Right lobe of liver (tissue), 6 donors: Measurements from ENCODE around the gene TNFRSF1B. TPM values are rescaled to one million over a fixed set of nuclear protein-coding genes. Genes with fewer than 3 reads are reported as not detected.

Experiments
- ATAC-seq, 4 donors: fragments of 200-7000 bp; cut with Tn5 transposase; one replicate each; pipeline ENCODE4 v1.9.1; 2020; ENCODE audit warnings: mild to moderate bottlenecking in 4 of 4, moderate library complexity in 4 of 4
- DNase-seq, 3 donors: peaks; one replicate each; pipeline ENCODE4 v3.0.0-alpha.2; 2020
- H3K27ac ChIP-seq, 3 donors: fragments of 200-600 bp; one replicate each; pipeline ENCODE4 v1.8.0; 2022
- H3K27me3 ChIP-seq, 2 donors: fragments of 200-600 bp; one replicate each; pipeline ENCODE4 v1.8.0; 2022
- H3K36me3 ChIP-seq, 4 donors: fragments of 200-600 bp; sonication (generic) in 1 of 4; one replicate each; pipeline versions ENCODE4 v1.5.1 to v1.8.0; 2017 to 2022; ENCODE audit warnings: control low read depth in 1 of 4
- H3K4me1 ChIP-seq, 4 donors: fragments of 200-600 bp; sonication (generic) in 1 of 4; one replicate each; pipeline versions ENCODE4 v1.5.1 to v1.8.0; 2017 to 2022; ENCODE audit warnings: control low read depth in 1 of 4
- H3K4me3 ChIP-seq, 3 donors: fragments of 200-600 bp; one replicate each; pipeline ENCODE4 v1.8.0; 2022
- H3K9me3 ChIP-seq, 4 donors: fragments of 200-600 bp; sonication (generic) in 1 of 4; one replicate each; pipeline versions ENCODE4 v1.5.1 to v1.8.0; 2017 to 2022; ENCODE audit warnings: control low read depth in 1 of 4
- POLR2A ChIP-seq: fragments of 450-650 bp; IDR thresholded peaks from one replicate; pipeline ENCODE4 v1.6.1; 2017; ENCODE audit warnings: antibody characterized with exemption, mild to moderate bottlenecking
- WGBS: methylation state at CpG from one replicate; pipeline ENCODE4 v1.1.6; 2018; ENCODE audit warnings: low coverage, low lambda C conversion rate; ENCODE audit not compliant: insufficient coverage; ENCODE audit errors: missing lambda C conversion rate; 5-methylcytosine and 5-hydroxymethylcytosine counted together
- intact Hi-C, 2 donors: fragments of 100-400 bp; cut with DNase I; formaldehyde crosslinking; loops; one replicate each; pipeline versions ENCODE4 v1.11.2 to v1.14.1; 2022
- total RNA-seq, 6 experiments: library from RNA; depleted of rRNA in 2 of 6; stranded (reverse); fragments of >200 nt in 2 of 6; fragmentation: NEBNext Ultra II Directional in 3 of 6; extraction: Animal tissue kit (Norgen Biotek cat#: 25700) in 3 of 6; gene quantifications; one replicate each; pipeline versions ENCODE4 v1.1.0 to v1.2.4, GENCODE V29; 2016 to 2023
- TF ChIP-seq, protein P1 (sequence below), 4 donors: fragments of 200-600 bp in 3 of 4; fragments of 450-650 bp in 1 of 4; IDR thresholded peaks; one replicate each; pipeline versions ENCODE4 v1.5.1 to v1.8.0; 2016 to 2022; ENCODE audit warnings: antibody characterized with exemption in 4 of 4, mild to moderate bottlenecking in 2 of 4
- donor health status: DM: no; HTN: yes; CAD: no.
- donor health status: DM: no; HTN: no; CAD: no.
- donor health status: DM: no; HTN: no; CAD: no.
- donor health status: DM: no; HTN: yes; CAD: no.
- donor health status: DM: no; HTN: yes; CAD: no.

The TNFRSF1B gene
- total RNA-seq, 6 experiments from 2014 or later, result 12.9 to 56.9 (median 26.5) TPM

GRCh38 chr1:12153181-12153785, 13.5 kb upstream of the TNFRSF1B start:
- no peaks in the 10 kb centered on the region for H3K9me3 ChIP-seq
- DNase-seq (peak in 2 of 3 donors; percentile 77 to 83), ATAC-seq (peak; percentile 49 to 63 (median 58))
- no peaks in the 10 kb centered on the region for H3K27me3 ChIP-seq
- peaks cover 0 to 38% (median 11%) of the 10 kb centered on the region in 4 donors for H3K4me1 ChIP-seq
- H3K4me3 ChIP-seq, result no peak overlapping the region
- no peaks in the 10 kb centered on the region for H3K36me3 ChIP-seq
- peak overlapping the region; percentile 11 to 95 (median 78) for H3K27ac ChIP-seq
- peak; percentile 39 for TF ChIP-seq POLR2A
- TF ChIP-seq, protein P1, sequence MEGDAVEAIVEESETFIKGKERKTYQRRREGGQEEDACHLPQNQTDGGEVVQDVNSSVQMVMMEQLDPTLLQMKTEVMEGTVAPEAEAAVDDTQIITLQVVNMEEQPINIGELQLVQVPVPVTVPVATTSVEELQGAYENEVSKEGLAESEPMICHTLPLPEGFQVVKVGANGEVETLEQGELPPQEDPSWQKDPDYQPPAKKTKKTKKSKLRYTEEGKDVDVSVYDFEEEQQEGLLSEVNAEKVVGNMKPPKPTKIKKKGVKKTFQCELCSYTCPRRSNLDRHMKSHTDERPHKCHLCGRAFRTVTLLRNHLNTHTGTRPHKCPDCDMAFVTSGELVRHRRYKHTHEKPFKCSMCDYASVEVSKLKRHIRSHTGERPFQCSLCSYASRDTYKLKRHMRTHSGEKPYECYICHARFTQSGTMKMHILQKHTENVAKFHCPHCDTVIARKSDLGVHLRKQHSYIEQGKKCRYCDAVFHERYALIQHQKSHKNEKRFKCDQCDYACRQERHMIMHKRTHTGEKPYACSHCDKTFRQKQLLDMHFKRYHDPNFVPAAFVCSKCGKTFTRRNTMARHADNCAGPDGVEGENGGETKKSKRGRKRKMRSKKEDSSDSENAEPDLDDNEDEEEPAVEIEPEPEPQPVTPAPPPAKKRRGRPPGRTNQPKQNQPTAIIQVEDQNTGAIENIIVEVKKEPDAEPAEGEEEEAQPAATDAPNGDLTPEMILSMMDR (IDR thresholded peaks at IDR 0.05), result no peak
- WGBS, result 38% methylated on average over 10 of the region's 13 CpGs
- intact Hi-C loops, result no loop called here

GRCh38 chr1:12155328-12155727, 11.5 kb upstream of the TNFRSF1B start:
- H3K27ac ChIP-seq, result no peak overlapping the region
- peaks cover 0 to 23% (median 10%) of the 10 kb centered on the region in 4 donors for H3K4me1 ChIP-seq
- no peaks in the 10 kb centered on the region for H3K36me3 ChIP-seq
- no peaks in the 10 kb centered on the region for H3K27me3 ChIP-seq
- WGBS, result no CpG with 5 or more reads among the region's 2 CpGs
- no peak for ATAC-seq
- H3K9me3 ChIP-seq, result no peaks in the 10 kb centered on the region
- intact Hi-C loops, result no loop called here
- H3K4me3 ChIP-seq, result no peak overlapping the region
- no peak for TF ChIP-seq POLR2A
- TF ChIP-seq, protein P1 (IDR thresholded peaks at IDR 0.05), result no peak
- no peak for DNase-seq

DNA sequence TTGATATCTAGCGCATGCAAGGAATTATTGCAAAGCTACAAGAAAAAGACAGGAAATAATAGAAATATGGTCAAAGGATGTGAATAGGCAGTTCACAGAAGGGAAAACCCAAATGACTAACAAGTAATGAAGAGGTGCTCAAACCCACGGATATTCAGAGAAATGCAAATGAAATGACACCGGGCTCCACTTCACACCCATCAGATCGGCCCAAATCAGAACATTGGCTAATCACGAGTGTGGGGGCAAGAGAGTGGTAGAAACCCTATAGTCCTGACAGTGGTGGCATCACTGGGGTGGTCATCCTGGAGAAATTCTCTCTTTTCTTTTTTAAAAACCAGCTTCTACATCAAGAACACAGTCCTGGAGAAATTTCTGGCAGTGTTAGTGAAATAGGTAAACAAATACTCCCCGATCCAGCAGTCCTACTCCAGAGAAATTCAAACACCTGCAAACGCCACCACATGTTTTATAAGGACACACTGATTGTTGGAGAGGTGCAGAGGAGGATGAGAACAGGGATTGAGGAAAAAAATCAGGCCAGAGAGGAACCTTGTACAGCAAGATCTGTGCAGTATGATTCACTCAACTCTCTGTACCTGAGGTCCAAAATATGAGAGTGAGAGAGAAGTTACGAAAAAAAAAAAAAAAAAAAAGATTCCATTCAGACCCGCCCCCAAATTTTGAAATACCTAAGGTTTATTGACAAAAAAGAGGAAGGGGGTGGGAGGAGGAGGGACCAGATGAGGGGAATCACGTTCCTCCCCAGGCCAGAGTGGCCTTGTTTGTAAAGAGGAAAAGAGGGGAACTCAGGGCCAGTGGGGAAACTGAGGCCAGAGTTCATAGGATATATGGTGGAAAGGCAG, 9.2 kb upstream of the TNFRSF1B start:
- Histone ChIP-seq H3K4me1 (peaks cover 3 to 27% (median 13%) of the 10 kb centered on the region in 4 donors), H3K36me3 (no peaks in the 10 kb centered on the region), H3K27me3 (no peaks in the 10 kb centered on the region), H3K9me3 (no peaks in the 10 kb centered on the region), H3K4me3 (no peak overlapping the region), H3K27ac (peak overlapping the region; percentile 51 to 73 (median 68))
- intact Hi-C loops, result no loop called here
- 22% methylated on average over 10 of the region's 10 CpGs for WGBS
- TF ChIP-seq, protein P1 (IDR thresholded peaks at IDR 0.05), result no peak
- peak; percentile 67 for TF ChIP-seq POLR2A
- ATAC-seq, result peak; percentile 48 to 63 (median 58)
- DNase-seq, result no peak

DNA sequence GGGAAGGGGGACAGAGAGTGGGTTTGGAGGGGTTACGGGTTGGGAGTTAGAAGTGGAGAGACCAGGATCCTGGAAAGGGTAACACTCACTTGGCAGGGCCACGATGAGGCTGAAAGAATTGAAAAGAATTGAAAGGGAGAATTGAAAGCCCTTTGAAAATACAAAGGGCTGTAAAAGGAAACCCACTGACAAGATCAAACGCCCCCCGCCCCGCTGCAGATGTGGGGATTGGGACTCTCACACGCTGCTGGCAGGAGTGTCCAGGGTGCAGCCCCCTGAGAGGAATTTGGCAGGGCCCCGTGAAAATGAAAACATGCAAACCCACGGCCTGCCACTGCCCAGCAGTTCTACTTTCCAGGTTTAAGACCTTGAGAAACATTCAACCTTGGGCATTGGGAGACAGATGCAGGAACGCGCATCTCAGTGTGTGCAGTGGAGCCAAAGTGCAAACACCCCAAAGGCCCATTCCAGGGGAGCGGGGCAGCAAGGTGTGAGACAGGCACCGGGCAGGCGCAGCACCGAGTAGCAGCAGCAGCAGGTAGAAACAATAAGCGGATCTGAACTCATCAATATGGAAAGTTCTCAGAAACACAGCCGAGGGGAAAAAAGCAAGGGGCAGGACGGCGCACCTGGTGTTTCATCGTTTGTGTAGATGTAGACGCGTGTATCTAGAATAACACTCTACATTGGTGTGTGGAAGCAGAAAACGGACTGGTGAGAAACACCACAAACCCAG, 8.3 kb upstream of the TNFRSF1B start:
- DNase-seq, result no peak
- TF ChIP-seq, protein P1 (IDR thresholded peaks at IDR 0.05), result no peak
- no peak for TF ChIP-seq POLR2A
- WGBS, result 74% methylated on average over 12 of the region's 22 CpGs
- no peaks in the 10 kb centered on the region for H3K9me3 ChIP-seq
- no peaks in the 10 kb centered on the region for H3K36me3 ChIP-seq
- no peak for ATAC-seq
- H3K27me3 ChIP-seq, result no peaks in the 10 kb centered on the region
- H3K27ac ChIP-seq, result peak overlapping the region; percentile 51 to 73 (median 68)
- intact Hi-C loops, result no loop called here
- peaks cover 3 to 33% (median 13%) of the 10 kb centered on the region in 4 donors for H3K4me1 ChIP-seq
- H3K4me3 ChIP-seq, result no peak overlapping the region
